CD4-positive, CD25-positive, alpha-beta regulatory T cell (primary cell): ENCODE measurements around the gene NUCKS1. TPM values are rescaled to one million over a fixed set of nuclear protein-coding genes. Genes with fewer than 3 reads are reported as not detected.

Experiments
- ATAC-seq, 2 donors: fragments of 150-1000 bp; cut with Tn5 transposase; one replicate each; pipeline ENCODE4 v1.10.0; 2021; ENCODE audit warnings: low read depth in 2 of 2, moderate number of reproducible peaks in 2 of 2, moderate library complexity in 1 of 2
- DNase-seq, 3 donors: peaks; one replicate each; pipeline versions ENCODE4 v3.0.0 to v3.0.0-alpha.2; 2012 to 2022; ENCODE audit warnings: mixed read lengths in 1 of 3
- H3K27ac ChIP-seq: one replicate; pipeline ENCODE4 v1.7.0; 2013; ENCODE audit warnings: mild to moderate bottlenecking, low read length; ENCODE audit not compliant: insufficient read depth, poor library complexity, severe bottlenecking
- H3K27me3 ChIP-seq: one replicate; pipeline ENCODE4 v1.7.0; 2013; ENCODE audit warnings: low read length; ENCODE audit not compliant: control insufficient read depth, insufficient read depth
- H3K36me3 ChIP-seq: one replicate; pipeline ENCODE4 v1.7.0; 2013; ENCODE audit warnings: mild to moderate bottlenecking, low read length, moderate library complexity; ENCODE audit not compliant: control insufficient read depth, insufficient read depth
- H3K4me1 ChIP-seq: 2 replicates; pipeline ENCODE4 v1.7.0; 2013; ENCODE audit warnings: mild to moderate bottlenecking, low read length; ENCODE audit not compliant: insufficient read depth, control insufficient read depth, poor library complexity, severe bottlenecking
- H3K4me3 ChIP-seq: one replicate; pipeline ENCODE4 v1.7.0; 2013; ENCODE audit warnings: low read depth, mild to moderate bottlenecking, low read length, moderate library complexity
- H3K9me3 ChIP-seq, 2 experiments: 1 replicate in 1 of 2; 2 replicates in 1 of 2; pipeline ENCODE4 v1.7.0; 2013; ENCODE audit warnings: low read length in 2 of 2, mild to moderate bottlenecking in 1 of 2, moderate library complexity in 1 of 2; ENCODE audit not compliant: control insufficient read depth in 2 of 2
- H3K27ac Mint-ChIP-seq, 3 donors: one replicate each; pipeline ENCODE4 v1.8.0; 2020 to 2022; ENCODE audit warnings: mild to moderate bottlenecking in 3 of 3, mixed read lengths in 3 of 3, moderate library complexity in 2 of 3
- H3K27me3 Mint-ChIP-seq: one replicate; pipeline ENCODE4 v1.8.0; 2022; ENCODE audit warnings: mild to moderate bottlenecking, mixed read lengths
- H3K36me3 Mint-ChIP-seq: one replicate; pipeline ENCODE4 v1.8.0; 2020; ENCODE audit warnings: mixed read lengths
- H3K4me1 Mint-ChIP-seq, 4 donors: one replicate each; pipeline ENCODE4 v1.8.0; 2020 to 2022; ENCODE audit warnings: mixed read lengths in 4 of 4, mild to moderate bottlenecking in 1 of 4
- H3K4me3 Mint-ChIP-seq, 4 donors: one replicate each; pipeline ENCODE4 v1.8.0; 2020 to 2022; ENCODE audit warnings: mild to moderate bottlenecking in 4 of 4, mixed read lengths in 4 of 4, moderate library complexity in 3 of 4
- H3K9me3 Mint-ChIP-seq, 7 donors: one replicate each; pipeline ENCODE4 v1.8.0; 2020 to 2022; ENCODE audit warnings: mixed read lengths in 7 of 7, mild to moderate bottlenecking in 3 of 7, moderate library complexity in 2 of 7
- polyA plus RNA-seq, 4 donors: library from polyadenylated mRNA; unstranded; fragments of 300-500 nt; fragmentation: Illumina TruSeq; gene quantifications; one replicate each; pipeline ENCODE4 v1.2.3, GENCODE V29; 2021
- total RNA-seq: library from RNA; stranded (reverse); gene quantifications from one replicate; pipeline ENCODE4 v1.2.3, GENCODE V29; 2022

NUCKS1 gene
- total and polyA plus RNA-seq, 5 donors from 2014 or later = 12.9 to 72.0 (median 13.3) TPM

GRCh38 chr1:205663286-205663936, 86.6 kb downstream of the NUCKS1 start:
- Mint-ChIP-seq H3K4me1 (peaks cover 0 to 3% (median 0%) of the 10 kb centered on the region in 4 donors), H3K9me3 (peaks cover 0 to 2% (median 0%) of the 10 kb centered on the region in 7 donors), H3K4me3 (no peak overlapping the region), H3K27me3 (peaks cover 23% of the 10 kb centered on the region), H3K27ac (no peak overlapping the region), H3K36me3 (no peaks in the 10 kb centered on the region)
- H3K27ac ChIP-seq = no peak overlapping the region
- H3K9me3 ChIP-seq = no peaks in the 10 kb centered on the region
- no peak for DNase-seq
- peaks cover 3% of the 10 kb centered on the region for H3K4me1 ChIP-seq
- no peak overlapping the region for H3K4me3 ChIP-seq
- H3K27me3 ChIP-seq = no peaks in the 10 kb centered on the region
- H3K36me3 ChIP-seq = no peaks in the 10 kb centered on the region
- no peak for ATAC-seq

Other genes with a start within 250 kb of the NUCKS1 start
- gene CDK18, start 245.5 kb downstream of the NUCKS1 start, total RNA-seq = 0.49 TPM
- not detected for gene CDK18, start 245.5 kb downstream of the NUCKS1 start, polyA plus RNA-seq
- gene ELK4, start 118.2 kb downstream of the NUCKS1 start, total RNA-seq = 106 TPM
- 1 to 10 TPM; 3.5 to 4.7 (median 4.6) TPM for gene ELK4, start 118.2 kb downstream of the NUCKS1 start, polyA plus RNA-seq
- 0.74 TPM for gene SLC45A3, start 69.7 kb downstream of the NUCKS1 start, total RNA-seq
- gene SLC45A3, start 69.7 kb downstream of the NUCKS1 start, polyA plus RNA-seq = not detected
- 37.0 TPM for gene RAB29, start 25.3 kb upstream of the NUCKS1 start, total RNA-seq
- 100 to 1,000 TPM in 1 of 4 donors, 10 to 100 TPM in 3; 94.9 to 119 (median 98.6) TPM for gene RAB29, start 25.3 kb upstream of the NUCKS1 start, polyA plus RNA-seq
- 33.2 TPM for gene SLC41A1, start 63.0 kb upstream of the NUCKS1 start, total RNA-seq
- 10 to 100 TPM; 10.8 to 18.5 (median 13.4) TPM for gene SLC41A1, start 63.0 kb upstream of the NUCKS1 start, polyA plus RNA-seq
- gene PM20D1, start 100.0 kb upstream of the NUCKS1 start, total RNA-seq = 3.8 TPM
- gene PM20D1, start 100.0 kb upstream of the NUCKS1 start, polyA plus RNA-seq = 1 to 10 TPM; 2.3 to 3.9 (median 3.6) TPM
- gene SLC26A9, start 193.3 kb upstream of the NUCKS1 start, total RNA-seq = not detected
- not detected for gene SLC26A9, start 193.3 kb upstream of the NUCKS1 start, polyA plus RNA-seq